GM21526 (cell line): Measurements from ENCODE around the gene KLHL1.
A peak's percentile ranks its signal among the peaks of the same experiment; 100 is the strongest.

Experiments used
- ATAC-seq: cut with Tn5 transposase; IDR thresholded peaks from one replicate; pipeline ENCODE4 v1.9.1; 2021; ENCODE audit warnings: moderate library complexity; ENCODE audit not compliant: unreplicated experiment, low FRiP score

KLHL1 gene

DNA sequence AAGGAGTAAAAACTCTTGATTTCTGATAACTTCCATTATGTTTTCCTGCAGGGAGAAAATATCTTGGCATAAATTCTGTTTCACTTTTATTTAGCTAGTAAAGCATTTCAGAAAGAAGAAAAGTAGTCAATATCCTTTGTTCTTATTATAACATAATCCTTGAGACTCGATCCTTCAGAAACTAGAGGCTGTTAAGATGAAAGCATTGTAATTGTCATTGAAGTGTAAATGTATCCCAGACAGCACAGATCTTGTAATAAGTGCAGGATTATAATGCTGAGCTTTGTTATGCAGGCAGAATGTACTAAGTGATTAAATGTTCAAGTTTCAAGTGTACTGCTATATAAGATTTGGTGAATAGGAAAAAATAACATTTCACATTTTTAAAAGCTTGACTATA is 225.8 kb downstream of the KLHL1 start:
- no peak for ATAC-seq

DNA sequence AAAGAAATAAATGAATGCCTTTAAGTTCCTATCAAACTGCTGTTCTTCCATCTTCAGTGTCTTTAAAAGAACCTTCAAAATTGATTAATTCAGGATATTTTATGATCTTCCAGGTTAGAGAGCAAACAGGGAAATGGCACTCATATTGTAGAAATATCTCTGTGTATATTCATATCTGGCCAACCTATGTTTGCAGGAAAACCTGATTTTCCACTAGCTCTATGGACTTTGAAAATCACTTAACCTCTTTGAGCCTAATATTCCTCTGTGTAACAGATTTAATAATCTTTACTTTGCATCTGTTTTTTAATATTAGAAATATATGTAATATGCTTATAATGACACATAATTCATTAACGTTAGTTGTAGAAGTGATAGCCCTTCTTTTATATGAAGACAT is 228.3 kb downstream of the KLHL1 start:
- ATAC-seq, result no peak

DNA sequence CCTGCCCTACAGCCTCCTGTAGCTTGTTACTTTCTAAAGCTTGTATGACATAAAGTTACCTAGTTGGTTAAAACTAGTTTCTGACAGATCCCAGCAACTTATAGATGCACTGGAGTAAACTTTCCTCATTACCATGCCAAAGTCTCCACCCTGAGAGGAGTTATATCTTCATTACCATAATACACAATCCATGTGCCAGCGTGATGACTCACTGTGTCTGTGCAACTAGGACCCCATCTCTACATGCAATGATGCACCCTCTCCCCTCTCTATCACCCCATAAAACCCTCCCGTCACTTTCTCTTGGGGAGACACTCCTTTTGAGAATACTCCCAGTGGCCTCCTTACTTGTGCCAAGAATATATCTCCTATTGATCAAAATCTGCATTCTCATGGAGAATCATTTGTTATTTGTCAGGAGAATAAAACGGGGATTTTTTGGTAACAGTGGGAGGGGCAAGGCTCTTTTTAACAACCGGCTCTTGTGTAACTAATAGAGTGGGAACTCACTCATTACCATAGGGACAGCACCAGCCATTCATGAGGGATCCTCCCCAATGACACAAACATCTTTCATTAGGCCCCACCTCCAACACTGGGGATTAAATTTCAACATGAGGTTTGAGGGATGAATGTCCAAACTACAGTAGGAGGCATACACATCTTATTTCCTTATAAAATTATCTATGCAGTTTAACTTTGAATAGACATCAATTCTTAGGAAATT is 235.8 kb downstream of the KLHL1 start:
- ATAC-seq, result no peak

DNA sequence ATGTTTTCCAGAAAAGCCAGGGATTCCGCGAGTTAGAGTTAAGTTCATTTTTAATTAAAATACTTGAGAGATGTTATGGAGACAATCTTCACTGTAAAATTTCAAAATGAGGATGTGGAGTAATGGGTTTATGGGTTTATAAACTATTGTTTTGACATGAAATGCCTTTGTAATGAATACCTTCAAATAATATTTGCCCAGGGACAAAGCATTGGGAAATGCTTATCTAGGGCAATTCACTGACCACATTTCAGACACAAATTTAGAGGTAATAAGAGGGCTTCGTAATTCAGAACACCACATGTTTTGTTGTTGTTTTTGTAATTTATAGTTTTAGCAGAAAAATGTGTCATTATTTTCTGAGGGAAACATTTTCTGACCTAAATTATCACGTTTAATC is 241.7 kb downstream of the KLHL1 start:
- ATAC-seq, result no peak

DNA sequence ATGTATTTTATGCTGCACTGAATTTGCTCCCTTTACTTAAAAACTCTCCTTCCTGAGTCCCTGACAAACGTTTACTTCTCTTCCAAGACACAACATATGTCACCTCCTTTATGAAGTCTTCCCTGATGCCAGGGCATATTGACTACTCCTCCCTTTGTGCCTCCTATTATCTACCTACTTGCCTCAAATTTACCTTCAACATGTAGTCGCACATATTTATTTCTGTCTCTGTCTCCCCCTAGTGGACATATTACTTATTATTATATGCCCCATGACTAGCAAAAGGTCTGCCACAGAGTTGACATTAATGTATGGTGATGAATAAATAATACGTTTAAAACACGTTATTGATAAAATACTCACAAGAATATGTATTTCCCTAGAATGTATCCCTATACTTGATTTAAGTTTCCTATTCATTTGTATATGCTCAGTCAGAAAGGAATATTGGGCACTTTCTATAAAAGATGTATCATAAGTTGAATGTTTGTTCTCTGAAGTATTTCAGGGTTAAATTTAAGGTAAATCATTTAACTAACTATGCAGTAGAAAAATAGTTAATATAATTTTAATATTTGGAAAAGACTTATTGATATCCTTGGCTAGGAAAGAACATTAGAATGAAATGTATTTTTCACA is 250.9 kb downstream of the KLHL1 start:
- peak; percentile 89 for ATAC-seq

DNA sequence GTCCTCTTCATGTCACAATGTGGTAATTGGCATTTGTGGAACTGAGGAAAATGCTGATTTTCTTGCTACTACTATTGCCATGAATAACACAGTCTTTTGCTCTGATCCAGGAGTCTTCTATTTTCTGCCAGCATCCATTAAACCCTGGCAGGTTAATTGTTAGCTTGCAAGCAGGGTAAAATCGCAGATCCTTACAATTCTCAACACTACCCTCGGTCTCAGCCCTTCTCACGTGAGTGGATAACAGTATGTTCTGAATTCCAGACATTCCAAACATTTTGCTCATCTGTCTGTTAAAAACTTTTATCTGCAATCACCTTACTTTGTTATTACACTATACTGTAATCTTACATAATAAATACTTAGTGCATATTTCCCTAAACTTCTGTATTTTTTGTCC is 251.9 kb downstream of the KLHL1 start:
- ATAC-seq, result no peak

DNA sequence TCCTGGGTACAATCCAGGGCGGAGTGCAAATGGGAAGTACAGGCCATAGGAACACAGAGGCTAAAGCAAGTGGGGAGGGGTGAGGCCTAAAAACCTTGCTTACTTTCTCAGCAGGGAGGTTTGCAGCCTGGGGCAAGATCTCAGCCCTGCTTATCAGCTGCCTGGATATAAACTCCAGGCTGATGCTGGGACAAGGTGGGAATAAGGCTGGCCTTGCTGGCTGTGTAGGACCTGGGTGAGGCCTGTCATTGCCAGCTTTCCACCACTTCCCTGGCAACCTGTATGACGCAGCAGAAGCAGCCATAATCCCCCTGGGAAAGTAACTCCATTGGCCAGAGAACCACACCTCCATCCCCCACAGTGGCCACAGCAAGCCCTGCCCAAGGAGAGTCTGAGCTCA is 279.7 kb downstream of the KLHL1 start:
- no peak for ATAC-seq

DNA sequence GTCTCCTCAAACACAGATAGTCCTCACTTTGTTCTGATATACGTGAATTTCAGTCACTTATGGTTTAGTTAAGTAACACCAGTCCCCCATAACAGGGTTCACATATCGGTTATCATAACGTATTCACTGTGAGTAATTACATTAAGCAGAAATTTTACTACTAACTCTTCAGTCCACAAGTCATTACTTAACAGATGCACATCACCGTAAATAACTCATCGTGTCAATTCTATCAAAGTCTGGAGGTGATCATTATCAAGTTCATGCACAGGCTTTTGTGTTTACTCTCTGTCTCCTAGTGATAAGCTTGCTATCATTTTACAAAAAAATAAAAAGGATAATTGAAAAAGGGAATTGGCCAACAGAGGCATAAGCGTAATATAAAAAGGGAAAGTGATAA is 288.1 kb downstream of the KLHL1 start:
- ATAC-seq, result no peak

DNA sequence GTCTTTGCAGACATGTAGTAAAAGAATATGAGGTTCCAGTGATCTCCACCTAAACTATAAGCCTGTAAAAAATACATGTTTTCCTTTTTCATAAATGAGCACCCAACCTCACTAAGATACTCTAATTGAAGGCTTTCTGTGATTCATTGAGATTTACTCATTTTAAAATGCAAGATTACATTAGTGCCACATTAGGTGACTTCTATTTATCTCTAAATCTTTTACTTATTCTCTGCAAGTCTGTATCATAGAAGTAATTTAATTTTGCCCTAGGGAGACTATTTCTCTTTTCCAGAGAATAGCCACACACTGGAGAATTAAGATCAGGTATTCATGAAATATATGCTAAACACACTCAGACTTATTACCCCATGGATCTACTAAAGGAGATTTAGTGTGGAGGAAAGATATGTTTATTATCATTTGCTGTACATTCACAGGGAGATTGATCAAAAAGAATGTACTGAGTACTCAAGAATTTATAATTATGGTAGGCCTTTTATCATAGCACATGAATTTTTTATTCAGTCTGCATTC is 290.9 kb downstream of the KLHL1 start:
- ATAC-seq, result no peak

DNA sequence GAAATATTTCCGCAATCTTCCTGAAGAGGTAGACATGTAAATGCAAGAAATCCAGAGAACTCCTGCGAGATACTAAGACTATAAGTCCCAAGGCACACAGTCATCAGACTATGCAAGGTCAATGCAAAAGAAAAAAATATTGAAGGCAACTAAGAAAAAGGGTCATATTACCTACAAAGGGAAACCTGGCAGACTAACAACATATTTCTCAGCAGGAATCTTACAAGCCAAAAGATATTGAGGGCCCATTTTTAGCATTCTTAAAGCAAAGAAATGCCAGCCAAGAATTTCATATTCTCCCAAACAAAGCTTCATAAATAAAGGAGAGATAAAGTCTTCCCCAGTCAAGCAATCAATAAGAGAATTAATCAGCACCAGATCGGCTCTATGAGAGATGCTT is 299.1 kb downstream of the KLHL1 start:
- ATAC-seq, result no peak

DNA sequence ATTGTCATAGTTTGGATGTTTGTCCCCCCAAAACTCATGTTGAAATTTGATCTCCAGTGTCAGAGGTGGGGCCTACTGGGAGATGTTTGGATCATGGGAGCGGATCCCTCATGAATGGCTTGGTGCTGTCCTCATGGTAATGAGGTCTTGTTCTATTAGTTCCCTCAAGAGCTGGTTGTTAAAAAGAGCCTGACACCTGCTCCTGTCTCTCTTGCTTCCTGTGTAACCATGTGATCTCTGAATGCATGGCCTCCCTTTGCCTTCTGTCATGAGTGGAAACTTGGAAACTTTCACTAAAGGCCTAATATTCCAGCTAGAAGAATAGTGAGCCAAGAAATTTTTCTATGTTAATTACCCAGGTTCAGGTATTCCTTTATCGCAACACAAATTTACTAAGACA is 312.0 kb downstream of the KLHL1 start:
- ATAC-seq, result no peak

DNA sequence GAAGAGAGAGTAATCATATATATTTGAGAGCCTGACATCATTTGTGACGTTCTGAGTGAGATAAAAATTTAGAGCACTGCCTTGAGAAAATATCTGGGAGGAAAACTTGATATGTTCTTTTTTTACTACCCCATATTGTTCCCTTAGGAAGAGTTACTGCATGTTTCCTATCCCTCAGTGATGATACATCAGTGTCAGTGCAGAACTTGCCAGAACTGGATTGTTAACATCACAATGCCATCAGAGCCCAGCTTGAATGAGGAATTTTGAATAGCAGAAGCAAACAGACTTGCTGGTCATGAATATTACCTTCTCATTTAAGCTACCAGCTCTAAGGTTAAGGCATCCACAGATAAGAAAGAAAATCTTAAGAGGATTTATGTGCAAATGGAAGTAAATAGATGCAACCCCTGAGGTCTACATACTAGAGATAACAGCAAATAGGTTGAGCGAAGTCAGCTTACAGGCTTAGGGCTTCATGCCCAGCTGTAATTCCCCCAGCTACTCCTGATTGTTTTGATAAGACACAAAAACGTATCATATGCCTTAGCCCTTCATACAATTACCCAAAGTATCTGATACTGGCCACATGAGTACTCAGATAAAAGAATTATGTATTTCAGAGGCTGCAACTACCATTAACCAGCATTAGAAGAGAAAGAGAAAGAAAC is 314.3 kb downstream of the KLHL1 start:
- ATAC-seq, result no peak

DNA sequence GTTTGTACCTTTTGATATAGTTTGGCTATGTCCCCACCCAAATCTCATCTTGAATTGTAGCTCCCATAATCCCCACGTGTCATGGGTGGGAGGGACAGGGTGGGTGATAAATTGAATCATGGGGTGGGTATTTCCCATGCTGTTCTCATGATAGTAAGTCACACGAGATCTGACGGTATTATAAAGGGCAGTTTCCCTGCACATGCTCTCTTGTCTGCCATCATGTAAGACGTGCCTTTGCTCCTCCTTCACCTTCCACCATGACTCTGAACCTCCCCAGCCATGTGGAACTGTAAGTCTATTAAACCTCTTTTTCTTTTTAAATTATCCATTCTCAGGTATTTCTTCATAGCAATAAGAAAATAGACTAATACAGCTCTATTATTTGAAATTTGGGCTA is 331.3 kb downstream of the KLHL1 start:
- no peak for ATAC-seq

DNA sequence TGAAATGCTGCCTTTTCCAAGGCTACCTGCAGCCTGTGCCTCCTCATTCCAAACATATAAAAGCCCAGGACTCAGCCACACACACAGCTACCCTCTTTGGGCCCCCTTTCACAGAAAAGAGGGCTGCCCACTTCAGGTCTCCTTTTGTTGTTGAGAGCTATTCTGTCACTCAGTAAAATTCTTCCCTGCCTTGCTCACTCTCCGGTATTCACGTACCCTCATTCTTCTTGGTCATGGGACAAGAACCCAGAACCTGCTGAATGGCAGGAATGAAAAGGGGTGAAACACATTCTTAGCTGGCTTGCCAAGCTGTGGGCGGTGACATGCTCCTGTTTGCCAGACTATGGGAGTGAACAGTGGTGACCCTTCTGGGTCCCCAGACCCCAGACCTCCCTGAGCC is 338.6 kb downstream of the KLHL1 start:
- no peak for ATAC-seq

DNA sequence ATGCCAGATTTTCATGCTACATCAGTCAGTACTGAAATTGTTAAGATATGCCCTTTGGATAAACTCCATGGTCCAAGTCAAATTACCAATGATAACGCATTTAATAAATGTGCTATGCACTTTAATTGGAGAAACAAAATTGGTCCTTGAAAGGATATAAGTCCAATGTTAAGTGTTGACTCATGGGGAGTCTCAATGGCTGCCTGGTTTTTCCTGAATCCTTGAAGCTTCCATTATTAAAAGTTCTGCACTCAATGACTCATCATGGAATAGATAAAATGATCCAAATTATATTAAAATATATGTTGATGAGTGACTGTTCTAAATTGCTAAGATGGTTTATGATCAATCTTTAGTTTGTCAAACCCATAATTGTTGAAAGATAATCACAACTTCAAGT is 346.7 kb downstream of the KLHL1 start:
- no peak for ATAC-seq

DNA sequence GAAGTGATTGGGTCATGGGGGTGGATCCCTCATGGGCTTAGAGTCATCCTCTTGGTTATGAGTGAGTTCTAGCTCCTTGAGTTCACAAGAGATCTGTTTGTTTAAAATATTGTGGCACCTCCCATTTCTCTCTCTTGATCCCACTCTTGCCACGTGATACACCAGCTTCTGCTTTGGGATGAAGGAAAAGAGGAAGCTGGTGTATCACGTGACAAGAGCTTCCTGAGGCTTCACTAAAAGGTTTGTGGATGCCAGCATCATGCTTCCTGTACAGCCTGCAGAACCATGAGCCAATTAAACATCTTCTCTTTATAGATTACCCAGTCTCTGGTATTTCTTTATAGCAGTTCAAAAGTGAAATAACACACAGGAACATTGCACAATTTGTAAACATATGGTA is 353.2 kb downstream of the KLHL1 start:
- no peak for ATAC-seq

DNA sequence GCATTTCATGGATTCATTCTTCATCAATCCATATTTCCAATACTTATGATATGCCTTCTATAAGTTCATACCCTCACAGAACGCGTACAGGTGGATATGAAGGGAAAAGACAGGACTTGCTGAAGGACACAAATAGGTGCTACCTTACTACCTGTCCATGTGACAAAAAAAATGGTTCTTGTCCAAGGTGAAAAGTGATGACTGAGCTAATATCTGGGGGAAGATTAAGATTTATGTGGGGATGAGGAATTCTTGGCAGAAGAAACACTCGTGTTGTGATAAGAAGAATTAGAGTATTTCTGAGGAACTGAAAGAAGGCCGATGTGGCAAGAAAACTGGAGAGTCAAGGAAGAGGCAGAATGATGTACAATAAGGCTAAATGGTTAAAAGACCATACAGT is 357.0 kb downstream of the KLHL1 start:
- no peak for ATAC-seq

DNA sequence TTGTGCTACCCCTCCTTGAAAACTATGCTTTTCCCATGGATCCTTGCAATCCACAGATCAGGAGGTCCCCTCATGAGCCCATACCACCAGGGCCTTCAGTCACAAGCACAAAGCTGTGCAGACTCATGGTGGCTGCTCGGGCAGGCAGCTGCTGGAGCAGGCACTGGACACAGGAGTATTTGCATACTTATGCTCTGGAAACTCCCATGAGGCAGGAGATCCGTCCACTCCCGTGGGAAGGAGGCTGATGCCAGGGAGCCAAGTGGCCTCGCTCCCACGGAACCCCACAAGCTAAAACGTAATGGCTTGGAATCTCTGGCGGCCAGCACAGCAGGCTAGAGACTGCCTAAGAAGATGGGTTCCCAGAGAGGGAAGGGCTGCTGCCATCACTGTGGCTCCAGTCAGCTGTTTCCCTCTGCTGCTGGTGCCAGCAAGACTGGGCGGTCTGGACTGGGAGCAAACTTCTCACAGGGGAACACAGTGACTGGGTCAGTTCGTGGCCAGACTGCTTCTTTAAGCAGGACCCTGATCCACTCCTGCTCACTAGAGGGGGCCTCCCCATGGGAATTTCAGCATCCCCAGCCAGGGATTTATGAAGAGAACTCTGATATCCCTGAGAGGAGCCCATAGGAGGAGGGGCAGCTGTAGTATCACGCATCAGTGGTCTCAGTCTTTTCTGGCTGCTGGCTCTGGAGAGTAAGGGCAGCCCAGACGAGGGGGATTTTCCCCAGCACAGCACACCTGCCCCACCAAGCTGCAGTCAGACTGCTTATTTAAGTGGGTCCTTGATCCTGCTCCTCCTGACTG is 370.9 kb downstream of the KLHL1 start:
- ATAC-seq, result no peak

DNA sequence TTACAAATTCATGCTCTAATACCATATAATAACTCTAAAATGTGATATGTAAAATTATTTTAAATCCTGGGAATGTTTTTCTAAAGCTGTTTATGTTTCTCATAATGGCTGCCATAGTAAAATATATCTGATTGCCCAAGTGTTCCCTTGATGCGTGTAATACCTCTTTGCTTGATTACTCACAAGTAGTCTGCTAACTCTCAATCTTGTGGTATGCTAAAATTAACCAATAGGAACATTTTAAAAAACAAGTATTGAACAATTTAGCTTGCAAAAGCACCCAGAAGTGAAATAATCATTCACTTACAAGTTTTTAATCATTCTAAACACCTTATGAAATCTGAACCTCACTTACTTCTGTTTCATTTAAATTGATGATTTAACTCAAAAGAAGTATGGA is 386.6 kb downstream of the KLHL1 start:
- no peak for ATAC-seq

DNA sequence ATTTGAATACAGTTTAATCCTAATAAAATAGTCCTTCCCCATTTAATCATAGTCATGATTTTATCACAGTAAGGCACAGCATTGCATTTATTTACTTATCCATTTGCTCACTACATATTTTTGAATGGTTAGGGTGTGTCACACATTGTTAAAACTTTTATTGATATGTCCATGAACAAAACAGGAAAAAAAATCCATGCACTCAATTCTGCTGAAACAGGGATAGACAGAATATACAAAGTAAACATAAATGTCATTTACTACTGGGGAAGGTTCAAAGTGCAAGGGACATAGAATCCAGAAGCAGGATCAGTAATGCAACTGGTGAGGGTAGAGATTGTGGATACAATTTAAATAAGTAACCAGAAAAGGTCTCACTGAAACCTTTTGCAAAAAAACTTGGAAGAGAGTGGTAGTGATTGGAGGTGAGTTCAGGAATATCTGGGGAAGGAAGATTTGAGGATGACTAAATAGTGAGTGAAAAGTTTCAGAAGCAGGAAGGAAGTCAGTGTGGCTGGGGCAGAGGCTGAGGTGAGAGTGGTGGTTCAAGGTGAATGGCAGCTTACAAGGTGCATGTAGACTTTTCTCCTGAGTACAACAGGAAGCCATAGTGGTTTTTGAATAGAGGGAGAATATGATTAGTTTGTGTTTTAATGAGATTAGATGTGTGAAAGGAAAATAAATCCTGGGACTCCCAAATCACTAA is 387.8 kb downstream of the KLHL1 start:
- no peak for ATAC-seq
